Endothelial cell of umbilical vein (primary cell): ENCODE measurements around the gene KANSL1L.

Source experiments
- EZH2 ChIP-seq: IDR thresholded peaks from 2 replicates; pipeline ENCODE4 v1.6.1; 2012; ENCODE audit warnings: borderline replicate concordance, low read depth, mild to moderate bottlenecking, moderate library complexity, low read length, inconsistent platforms; ENCODE audit not compliant: severe bottlenecking
- FOS ChIP-seq: IDR thresholded peaks from 2 replicates; pipeline ENCODE4 v1.6.1; 2011; ENCODE audit warnings: mild to moderate bottlenecking, low read length, moderate library complexity, borderline replicate concordance; ENCODE audit not compliant: insufficient read depth
- JUN ChIP-seq: IDR thresholded peaks from 2 replicates; pipeline ENCODE4 v1.6.1; 2011; ENCODE audit warnings: borderline replicate concordance, low read depth; ENCODE audit not compliant: insufficient read length, insufficient read depth
- POLR2AphosphoS5 ChIP-seq: IDR thresholded peaks from 2 replicates; pipeline ENCODE4 v1.6.1; 2012; ENCODE audit warnings: low read depth, mild to moderate bottlenecking, control low read depth, low read length, moderate library complexity; ENCODE audit not compliant: insufficient read depth
- TF ChIP-seq, protein P1 (sequence below), 2 donors: IDR thresholded peaks; 1 replicate in 1 of 2; 2 replicates in 1 of 2; pipeline ENCODE4 v1.5.1; 2011; ENCODE audit warnings: low read length in 2 of 2, mild to moderate bottlenecking in 2 of 2, moderate library complexity in 2 of 2, control low read depth in 1 of 2, inconsistent platforms in 1 of 2, low read depth in 1 of 2; ENCODE audit not compliant: insufficient read depth in 1 of 2; ENCODE audit errors: extremely low read depth in 1 of 2

GRCh38 chr2:210210185-210210584 is 39.0 kb upstream of the KANSL1L start:
- TF ChIP-seq POLR2AphosphoS5 (no peak), JUN (no peak), FOS (no peak), EZH2 (no peak)
- TF ChIP-seq, protein P1, sequence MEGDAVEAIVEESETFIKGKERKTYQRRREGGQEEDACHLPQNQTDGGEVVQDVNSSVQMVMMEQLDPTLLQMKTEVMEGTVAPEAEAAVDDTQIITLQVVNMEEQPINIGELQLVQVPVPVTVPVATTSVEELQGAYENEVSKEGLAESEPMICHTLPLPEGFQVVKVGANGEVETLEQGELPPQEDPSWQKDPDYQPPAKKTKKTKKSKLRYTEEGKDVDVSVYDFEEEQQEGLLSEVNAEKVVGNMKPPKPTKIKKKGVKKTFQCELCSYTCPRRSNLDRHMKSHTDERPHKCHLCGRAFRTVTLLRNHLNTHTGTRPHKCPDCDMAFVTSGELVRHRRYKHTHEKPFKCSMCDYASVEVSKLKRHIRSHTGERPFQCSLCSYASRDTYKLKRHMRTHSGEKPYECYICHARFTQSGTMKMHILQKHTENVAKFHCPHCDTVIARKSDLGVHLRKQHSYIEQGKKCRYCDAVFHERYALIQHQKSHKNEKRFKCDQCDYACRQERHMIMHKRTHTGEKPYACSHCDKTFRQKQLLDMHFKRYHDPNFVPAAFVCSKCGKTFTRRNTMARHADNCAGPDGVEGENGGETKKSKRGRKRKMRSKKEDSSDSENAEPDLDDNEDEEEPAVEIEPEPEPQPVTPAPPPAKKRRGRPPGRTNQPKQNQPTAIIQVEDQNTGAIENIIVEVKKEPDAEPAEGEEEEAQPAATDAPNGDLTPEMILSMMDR (IDR thresholded peaks at IDR 0.05; ENCODE audit: extremely low read depth in 1 of 2, insufficient read depth in 1 of 2, low read depth in 1 of 2, low read length in 2 of 2), result no peak
